Hepatocyte (in vitro differentiated cells): ENCODE measurements around the gene USO1. TPM values are rescaled to one million over a fixed set of nuclear protein-coding genes. Genes with fewer than 3 reads are reported as not detected.

Source experiments
- DNase-seq: peaks from one replicate; pipeline ENCODE4 v3.0.0-alpha.2; 2016; ENCODE audit warnings: low spot score
- H2AFZ ChIP-seq: fragments of 200-600 bp; sonication (generic); 2 replicates; pipeline ENCODE4 v1.6.0; 2016; ENCODE audit warnings: antibody characterized with exemption, mild to moderate bottlenecking
- H3K27ac ChIP-seq: fragments of 200-600 bp; sonication (generic); 2 replicates; pipeline ENCODE4 v1.5.1; 2016; ENCODE audit warnings: mild to moderate bottlenecking
- H3K27me3 ChIP-seq: fragments of 200-600 bp; sonication (generic); 2 replicates; pipeline ENCODE4 v1.6.1; 2016
- H3K36me3 ChIP-seq: fragments of 200-600 bp; sonication (generic); replicated peaks from 2 replicates; pipeline ENCODE4 v1.5.1; 2016; ENCODE audit warnings: low read depth; ENCODE audit not compliant: insufficient read depth
- H3K4me1 ChIP-seq: fragments of 200-600 bp; sonication (generic); 2 replicates; pipeline ENCODE4 v1.5.1; 2016; ENCODE audit warnings: mild to moderate bottlenecking, moderate library complexity; ENCODE audit not compliant: insufficient read depth
- H3K4me2 ChIP-seq: fragments of 200-600 bp; sonication (generic); 2 replicates; pipeline ENCODE4 v1.6.0; 2016
- H3K4me3 ChIP-seq: fragments of 200-600 bp; sonication (generic); 2 replicates; pipeline ENCODE4 v1.5.1; 2016; ENCODE audit warnings: mild to moderate bottlenecking
- H3K79me2 ChIP-seq: fragments of 200-600 bp; sonication (generic); 2 replicates; pipeline ENCODE4 v1.6.0; 2017; ENCODE audit warnings: mild to moderate bottlenecking
- H3K9me2 ChIP-seq: fragments of 200-600 bp; sonication (generic); replicated peaks from 2 replicates; pipeline ENCODE4 v1.6.0; 2017; ENCODE audit warnings: mild to moderate bottlenecking; ENCODE audit not compliant: insufficient read depth
- H3K9me3 ChIP-seq: fragments of 200-600 bp; sonication (generic); 2 replicates; pipeline ENCODE4 v1.5.1; 2016; ENCODE audit warnings: low read depth, mild to moderate bottlenecking
- H4K20me1 ChIP-seq: fragments of 200-600 bp; sonication (generic); 2 replicates; pipeline ENCODE4 v1.6.0; 2016; ENCODE audit warnings: mild to moderate bottlenecking; ENCODE audit not compliant: insufficient read depth, poor library complexity, severe bottlenecking
- EZH2 ChIP-seq: fragments of 200-600 bp; sonication (generic); IDR thresholded peaks from 2 replicates; pipeline ENCODE4 v1.6.1; 2016; ENCODE audit warnings: antibody characterized with exemption, mild to moderate bottlenecking, borderline replicate concordance
- EZH2phosphoT487 ChIP-seq: fragments of 200-600 bp; sonication (generic); IDR thresholded peaks from one replicate; pipeline ENCODE4 v1.6.1; 2018; ENCODE audit warnings: antibody characterized with exemption, mild to moderate bottlenecking, low read depth, moderate library complexity; ENCODE audit not compliant: unreplicated experiment, severe bottlenecking
- WGBS: methylation state at CpG from one replicate; pipeline ENCODE4 v1.1.6; 2016; ENCODE audit warnings: low lambda C conversion rate; ENCODE audit errors: missing lambda C conversion rate; 5-methylcytosine and 5-hydroxymethylcytosine counted together
- polyA plus RNA-seq: library from polyadenylated mRNA; unstranded; fragments of >200 nt; fragmentation: Nextera tagmentation; extraction: Ambion mirVana; gene quantifications from 2 replicates; pipeline ENCODE4 v1.2.1, GENCODE V29; 2016
- total RNA-seq: library from RNA; depleted of rRNA; stranded (reverse); fragments of >200 nt; gene quantifications from 2 replicates; pipeline ENCODE4 v1.2.3, GENCODE V29; 2014
- TF ChIP-seq, protein P1 (sequence below): fragments of 200-600 bp; sonication (generic); IDR thresholded peaks from 2 replicates; pipeline ENCODE4 v1.5.1; 2016; ENCODE audit warnings: antibody characterized with exemption, mild to moderate bottlenecking; ENCODE audit not compliant: poor library complexity

The USO1 gene
- total and polyA plus RNA-seq, 2 experiments from 2014 or later: 50.4 to 113 TPM

DNA sequence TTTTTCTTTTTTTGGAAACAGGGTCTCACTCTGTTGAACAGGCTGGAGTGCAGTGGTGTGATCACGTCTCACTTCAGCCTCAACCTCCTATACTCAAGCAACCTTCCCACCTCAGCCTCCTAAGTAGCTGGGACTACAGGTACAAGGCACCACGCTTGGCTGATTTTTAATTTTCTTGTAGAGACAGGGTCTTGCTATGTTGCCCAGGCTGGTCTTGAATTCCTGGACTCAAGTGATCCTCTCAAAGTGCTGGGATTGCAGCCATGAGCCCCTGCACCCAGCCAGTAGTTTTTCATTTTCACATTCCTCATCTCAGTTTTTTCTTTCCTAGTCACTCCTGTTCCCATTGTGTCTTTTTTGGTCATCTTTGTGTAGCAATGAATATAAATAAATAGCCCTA is 11.1 kb downstream of the USO1 start:
- WGBS: 95% methylated on average over 2 of the region's 2 CpGs
- no peak for DNase-seq
- Histone ChIP-seq H3K4me2 (no peak overlapping the region), H3K4me1 (no peaks in the 10 kb centered on the region), H3K79me2 (peaks cover 92% of the 10 kb centered on the region), H4K20me1 (peaks cover 24% of the 10 kb centered on the region), H3K27ac (no peak overlapping the region), H3K9me3 (no peaks in the 10 kb centered on the region), H3K27me3 (no peaks in the 10 kb centered on the region), H2AFZ (no peak overlapping the region), H3K36me3 (no peaks in the 10 kb centered on the region), H3K9me2 (no peaks in the 10 kb centered on the region), H3K4me3 (no peak overlapping the region)
- TF ChIP-seq EZH2phosphoT487 (no peak), EZH2 (no peak)
- TF ChIP-seq, protein P1, sequence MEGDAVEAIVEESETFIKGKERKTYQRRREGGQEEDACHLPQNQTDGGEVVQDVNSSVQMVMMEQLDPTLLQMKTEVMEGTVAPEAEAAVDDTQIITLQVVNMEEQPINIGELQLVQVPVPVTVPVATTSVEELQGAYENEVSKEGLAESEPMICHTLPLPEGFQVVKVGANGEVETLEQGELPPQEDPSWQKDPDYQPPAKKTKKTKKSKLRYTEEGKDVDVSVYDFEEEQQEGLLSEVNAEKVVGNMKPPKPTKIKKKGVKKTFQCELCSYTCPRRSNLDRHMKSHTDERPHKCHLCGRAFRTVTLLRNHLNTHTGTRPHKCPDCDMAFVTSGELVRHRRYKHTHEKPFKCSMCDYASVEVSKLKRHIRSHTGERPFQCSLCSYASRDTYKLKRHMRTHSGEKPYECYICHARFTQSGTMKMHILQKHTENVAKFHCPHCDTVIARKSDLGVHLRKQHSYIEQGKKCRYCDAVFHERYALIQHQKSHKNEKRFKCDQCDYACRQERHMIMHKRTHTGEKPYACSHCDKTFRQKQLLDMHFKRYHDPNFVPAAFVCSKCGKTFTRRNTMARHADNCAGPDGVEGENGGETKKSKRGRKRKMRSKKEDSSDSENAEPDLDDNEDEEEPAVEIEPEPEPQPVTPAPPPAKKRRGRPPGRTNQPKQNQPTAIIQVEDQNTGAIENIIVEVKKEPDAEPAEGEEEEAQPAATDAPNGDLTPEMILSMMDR: no peak

DNA sequence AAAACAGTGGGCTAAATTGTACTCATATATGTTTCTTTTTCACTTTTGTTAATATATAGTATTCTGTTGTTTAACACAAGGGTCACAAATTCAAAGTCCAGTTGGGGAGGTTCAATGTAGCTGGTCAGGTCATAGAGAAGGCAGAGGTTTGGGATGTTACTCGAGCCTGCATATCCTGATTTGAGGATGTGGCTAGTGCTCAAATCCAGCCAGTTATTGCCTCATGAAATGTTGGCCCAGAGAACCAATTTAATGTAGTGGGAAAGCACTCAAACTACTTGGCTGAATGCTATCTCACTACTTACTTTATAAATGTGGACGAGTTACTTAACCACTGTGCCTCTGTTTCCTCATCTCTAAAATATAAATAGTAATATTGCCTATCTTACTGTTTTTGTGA is 12.5 kb downstream of the USO1 start:
- no peaks in the 10 kb centered on the region for H3K4me1 ChIP-seq
- TF ChIP-seq, protein P1: no peak
- no peak for DNase-seq
- no peaks in the 10 kb centered on the region for H3K9me3 ChIP-seq
- peaks cover 23% of the 10 kb centered on the region for H4K20me1 ChIP-seq
- no peak overlapping the region for H3K4me2 ChIP-seq
- H3K27me3 ChIP-seq: no peaks in the 10 kb centered on the region
- peaks cover 88% of the 10 kb centered on the region for H3K79me2 ChIP-seq
- no peaks in the 10 kb centered on the region for H3K9me2 ChIP-seq
- H2AFZ ChIP-seq: no peak overlapping the region
- 90% methylated on average over 2 of the region's 2 CpGs for WGBS
- no peak overlapping the region for H3K4me3 ChIP-seq
- H3K27ac ChIP-seq: no peak overlapping the region
- no peaks in the 10 kb centered on the region for H3K36me3 ChIP-seq

DNA sequence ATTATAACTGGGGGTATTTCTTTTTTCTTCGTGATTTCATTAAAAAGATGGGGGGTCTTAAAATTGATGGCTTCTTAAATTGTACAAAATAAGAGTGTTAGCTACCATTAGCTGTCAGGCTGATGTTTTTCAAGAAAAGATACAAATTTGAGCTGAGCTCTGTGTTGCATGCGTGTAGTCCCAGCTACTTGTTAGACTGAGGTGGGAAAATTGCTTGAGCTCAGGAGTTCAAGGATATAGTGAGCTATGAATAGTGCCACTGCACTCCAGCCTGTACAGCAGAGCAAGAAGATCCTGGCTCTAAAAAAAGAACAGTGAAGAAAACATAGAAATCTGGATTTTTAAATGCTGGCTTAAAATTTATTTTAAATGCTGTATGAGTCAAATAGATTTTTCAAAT is 13.0 kb downstream of the USO1 start:
- no peaks in the 10 kb centered on the region for H3K9me3 ChIP-seq
- H3K79me2 ChIP-seq: peaks cover 88% of the 10 kb centered on the region
- WGBS: 99% methylated on average over 2 of the region's 2 CpGs
- H3K36me3 ChIP-seq: no peaks in the 10 kb centered on the region
- H2AFZ ChIP-seq: no peak overlapping the region
- peaks cover 24% of the 10 kb centered on the region for H4K20me1 ChIP-seq
- no peak for TF ChIP-seq EZH2
- TF ChIP-seq, protein P1: no peak
- no peak for TF ChIP-seq EZH2phosphoT487
- H3K27me3 ChIP-seq: no peaks in the 10 kb centered on the region
- no peak overlapping the region for H3K27ac ChIP-seq
- no peaks in the 10 kb centered on the region for H3K4me1 ChIP-seq
- no peak overlapping the region for H3K4me3 ChIP-seq
- H3K4me2 ChIP-seq: no peak overlapping the region
- no peak for DNase-seq
- no peaks in the 10 kb centered on the region for H3K9me2 ChIP-seq

DNA sequence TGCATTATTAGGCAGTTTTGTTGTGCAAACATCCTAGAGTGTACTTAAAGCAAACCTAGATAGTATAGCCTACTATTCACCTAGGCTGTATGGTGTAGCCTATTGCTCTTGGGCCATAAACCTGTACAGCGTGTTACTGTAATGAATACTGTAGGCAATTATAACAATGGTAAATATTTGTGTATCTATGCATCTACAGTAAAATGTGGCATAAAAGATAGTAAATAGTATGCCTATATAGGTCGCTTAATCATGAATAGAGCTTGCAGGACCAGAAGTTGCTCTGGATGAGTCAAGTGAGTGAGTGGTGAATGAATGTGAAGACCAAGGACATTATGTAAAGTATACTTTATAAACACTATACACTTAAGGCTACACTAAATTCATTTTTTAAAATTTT is 16.6 kb downstream of the USO1 start:
- Histone ChIP-seq H3K9me2 (no peaks in the 10 kb centered on the region), H3K36me3 (no peaks in the 10 kb centered on the region), H3K4me1 (peaks cover 6% of the 10 kb centered on the region), H2AFZ (no peak overlapping the region), H3K79me2 (peaks cover 84% of the 10 kb centered on the region), H3K9me3 (no peaks in the 10 kb centered on the region), H3K4me3 (no peak overlapping the region), H3K27me3 (no peaks in the 10 kb centered on the region), H4K20me1 (peaks cover 20% of the 10 kb centered on the region), H3K4me2 (no peak overlapping the region), H3K27ac (no peak overlapping the region)
- WGBS: 78% methylated on average over 2 of the region's 2 CpGs
- DNase-seq: no peak
- TF ChIP-seq EZH2 (no peak), EZH2phosphoT487 (no peak)
- TF ChIP-seq, protein P1: no peak
